GM23338 (cell line): ENCODE results near the gene UBASH3A. TPM values are rescaled to one million over a fixed set of nuclear protein-coding genes. Genes with fewer than 3 reads are reported as not detected.

Experiments used
- ATAC-seq: fragments of 200-7000 bp; cut with Tn5 transposase; 3 replicates; pipeline ENCODE4 v1.9.1; 2020
- DNase-seq: peaks from one replicate; pipeline ENCODE4 v3.0.0-alpha.2; 2015; ENCODE audit warnings: low spot score
- H2AFZ ChIP-seq: fragments of 200-600 bp; sonication (generic); 2 replicates; pipeline ENCODE4 v1.8.0; 2016; ENCODE audit warnings: antibody characterized with exemption, mild to moderate bottlenecking, moderate library complexity
- H3F3A ChIP-seq: fragments of 200-600 bp; sonication (generic); replicated peaks from 2 replicates; pipeline ENCODE4 v1.8.0; 2017; ENCODE audit warnings: antibody characterized with exemption, mixed run types, low read depth
- H3K27ac ChIP-seq: fragments of 200-600 bp; sonication (generic); 2 replicates; pipeline ENCODE4 v1.6.1; 2016; ENCODE audit warnings: low read depth
- H3K27me3 ChIP-seq: fragments of 200-600 bp; sonication (generic); 2 replicates; pipeline ENCODE4 v1.8.0; 2016; ENCODE audit warnings: mild to moderate bottlenecking, mixed run types, moderate library complexity; ENCODE audit not compliant: insufficient read depth
- H3K36me3 ChIP-seq: fragments of 200-600 bp; sonication (generic); 2 replicates; pipeline ENCODE4 v1.8.0; 2016; ENCODE audit warnings: mild to moderate bottlenecking; ENCODE audit not compliant: insufficient read depth
- H3K4me1 ChIP-seq: fragments of 200-600 bp; sonication (generic); 2 replicates; pipeline ENCODE4 v1.8.0; 2016; ENCODE audit warnings: mild to moderate bottlenecking, moderate library complexity; ENCODE audit not compliant: insufficient read depth
- H3K4me2 ChIP-seq: fragments of 200-600 bp; sonication (generic); 2 replicates; pipeline ENCODE4 v1.7.1; 2017; ENCODE audit warnings: mixed run types
- H3K4me3 ChIP-seq: fragments of 200-600 bp; sonication (generic); 2 replicates; pipeline ENCODE4 v1.6.1; 2016; ENCODE audit warnings: mixed run types
- H3K79me2 ChIP-seq: fragments of 200-600 bp; sonication (generic); replicated peaks from 2 replicates; pipeline ENCODE4 v1.8.0; 2017; ENCODE audit warnings: mild to moderate bottlenecking; ENCODE audit not compliant: insufficient read depth
- H3K9me2 ChIP-seq: fragments of 200-600 bp; sonication (generic); 2 replicates; pipeline ENCODE4 v1.8.0; 2017; ENCODE audit not compliant: insufficient read depth
- H4K20me1 ChIP-seq: fragments of 200-600 bp; sonication (generic); replicated peaks from 2 replicates; pipeline ENCODE4 v1.8.0; 2017; ENCODE audit warnings: mild to moderate bottlenecking; ENCODE audit not compliant: insufficient read depth
- H3K27ac Mint-ChIP-seq: 2 replicates; pipeline ENCODE4 v1.8.0; 2020; ENCODE audit warnings: inconsistent platforms, mild to moderate bottlenecking, moderate library complexity, mixed read lengths
- H3K27me3 Mint-ChIP-seq: 3 replicates; pipeline ENCODE4 v1.8.0; 2022; ENCODE audit warnings: low read depth, mild to moderate bottlenecking, moderate library complexity, mixed read lengths, inconsistent platforms; ENCODE audit not compliant: insufficient read depth, poor library complexity
- H3K36me3 Mint-ChIP-seq: 3 replicates; pipeline ENCODE4 v1.8.0; 2021; ENCODE audit warnings: low read depth, mild to moderate bottlenecking, inconsistent platforms, moderate library complexity, mixed read lengths
- H3K4me1 Mint-ChIP-seq: 3 replicates; pipeline ENCODE4 v1.8.0; 2020; ENCODE audit warnings: mild to moderate bottlenecking, inconsistent platforms, mixed read lengths
- H3K4me3 Mint-ChIP-seq: 3 replicates; pipeline ENCODE4 v1.8.0; 2021; ENCODE audit warnings: moderate library complexity, mild to moderate bottlenecking, inconsistent platforms, mixed read lengths
- H3K9me3 Mint-ChIP-seq: 3 replicates; pipeline ENCODE4 v1.8.0; 2020; ENCODE audit warnings: moderate library complexity, mild to moderate bottlenecking, inconsistent platforms, mixed read lengths
- ETS1 ChIP-seq: IDR thresholded peaks from 2 replicates; pipeline ENCODE4 v1.6.1; 2016; ENCODE audit warnings: antibody characterized with exemption
- EZH2phosphoT487 ChIP-seq: fragments of 200-600 bp; sonication (generic); IDR thresholded peaks from one replicate; pipeline ENCODE4 v1.8.1; 2018; ENCODE audit warnings: antibody characterized with exemption; ENCODE audit not compliant: unreplicated experiment
- POLR2AphosphoS5 ChIP-seq: IDR thresholded peaks from 2 replicates; pipeline ENCODE4 v1.6.1; 2016; ENCODE audit warnings: antibody characterized with exemption, low read depth
- REST ChIP-seq: IDR thresholded peaks from one replicate; pipeline ENCODE4 v1.6.1; 2018; ENCODE audit warnings: antibody characterized with exemption; ENCODE audit not compliant: unreplicated experiment
- STAT1 ChIP-seq: IDR thresholded peaks from one replicate; pipeline ENCODE4 v1.6.1; 2016; ENCODE audit warnings: antibody characterized with exemption; ENCODE audit not compliant: unreplicated experiment
- ZNF114 ChIP-seq: fragments of 250-450 bp; sonication (Bioruptor Pico); IDR thresholded peaks from 2 replicates; pipeline ENCODE4 v1.5.0; 2020; ENCODE audit warnings: mild to moderate bottlenecking, moderate library complexity
- ZNF331 ChIP-seq: fragments of 250-450 bp; sonication (Bioruptor Pico); IDR thresholded peaks from 2 replicates; pipeline ENCODE4 v1.5.0; 2020; ENCODE audit warnings: low read depth, mild to moderate bottlenecking, moderate library complexity
- ZNF462 ChIP-seq: fragments of 250-450 bp; sonication (Bioruptor Pico); IDR thresholded peaks from 2 replicates; pipeline ENCODE4 v1.5.0; 2020; ENCODE audit warnings: mild to moderate bottlenecking, moderate library complexity
- polyA plus RNA-seq: library from polyadenylated mRNA; unstranded; fragments of >200 nt; fragmentation: Nextera tagmentation; extraction: Ambion mirVana; gene quantifications from 2 replicates; pipeline ENCODE4 v1.2.1, GENCODE V29; 2016
- total RNA-seq: library from RNA; depleted of rRNA; stranded (reverse); fragments of >200 nt; shearing (Covaris generic); gene quantifications from 2 replicates; pipeline ENCODE4 v1.2.3, GENCODE V29; 2014

The UBASH3A gene
- total and polyA plus RNA-seq, 2 experiments from 2014 or later, result not detected

- TF ChIP-seq REST (no peak), ETS1 (no peak), ZNF331 (CRISPR knock-in tag) (no peak)
Observed at GRCh38 chr21:42391297-42391696, 12.4 kb upstream of the UBASH3A start (continued).

- ATAC-seq (no peak), DNase-seq (no peak)
- no peak overlapping the region for H3K27ac ChIP-seq
- peaks cover 5% of the 10 kb centered on the region; the same call in 1 of the 2 replicates for H3F3A ChIP-seq
- peaks cover 6% of the 10 kb centered on the region for H3K4me1 ChIP-seq
- H3K9me2 ChIP-seq, result no peaks in the 10 kb centered on the region
- Mint-ChIP-seq H3K4me1 (peaks cover 20% of the 10 kb centered on the region), H3K9me3 (peaks cover 6% of the 10 kb centered on the region; the same call in 2 of the 3 replicates), H3K4me3 (no peak overlapping the region), H3K36me3 (peaks cover 8% of the 10 kb centered on the region; the same call in 1 of the 3 replicates), H3K27ac (no peak overlapping the region), H3K27me3 (peaks cover 10% of the 10 kb centered on the region)
- no peaks in the 10 kb centered on the region for H4K20me1 ChIP-seq
- no peak overlapping the region for H2AFZ ChIP-seq
- H3K79me2 ChIP-seq, result no peaks in the 10 kb centered on the region
- no peak overlapping the region for H3K4me2 ChIP-seq
- no peaks in the 10 kb centered on the region for H3K36me3 ChIP-seq
- no peak overlapping the region for H3K4me3 ChIP-seq
- H3K27me3 ChIP-seq, result no peaks in the 10 kb centered on the region
- TF ChIP-seq POLR2AphosphoS5 (no peak), ETS1 (no peak), EZH2phosphoT487 (no peak), ZNF114 (CRISPR knock-in tag) (no peak), REST (no peak), ZNF462 (CRISPR knock-in tag) (no peak), STAT1 (no peak)
Observed at GRCh38 chr21:42392731-42393442, 10.8 kb upstream of the UBASH3A start.
